Measurements from ENCODE around the gene GALC.

DNA sequence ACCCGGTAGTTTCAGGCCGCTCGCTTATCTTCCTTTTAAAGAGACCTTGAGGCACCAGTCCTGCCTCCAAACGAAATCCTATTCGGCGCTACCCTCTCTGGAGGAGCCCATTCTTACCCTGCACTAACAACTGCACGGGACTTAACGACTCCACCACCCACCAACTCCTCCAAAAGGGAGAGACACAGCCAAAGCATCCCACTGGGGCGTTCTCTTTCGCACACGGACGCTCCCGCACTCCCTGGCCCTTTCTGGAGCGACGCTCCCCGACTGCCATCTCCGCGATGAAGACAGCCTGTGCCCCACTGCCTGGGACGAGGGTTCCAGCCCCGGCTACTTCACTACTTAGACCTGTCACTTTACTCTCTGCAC lies 650 bp downstream of the GALC start:
- TF ChIP-seq, protein P1, sequence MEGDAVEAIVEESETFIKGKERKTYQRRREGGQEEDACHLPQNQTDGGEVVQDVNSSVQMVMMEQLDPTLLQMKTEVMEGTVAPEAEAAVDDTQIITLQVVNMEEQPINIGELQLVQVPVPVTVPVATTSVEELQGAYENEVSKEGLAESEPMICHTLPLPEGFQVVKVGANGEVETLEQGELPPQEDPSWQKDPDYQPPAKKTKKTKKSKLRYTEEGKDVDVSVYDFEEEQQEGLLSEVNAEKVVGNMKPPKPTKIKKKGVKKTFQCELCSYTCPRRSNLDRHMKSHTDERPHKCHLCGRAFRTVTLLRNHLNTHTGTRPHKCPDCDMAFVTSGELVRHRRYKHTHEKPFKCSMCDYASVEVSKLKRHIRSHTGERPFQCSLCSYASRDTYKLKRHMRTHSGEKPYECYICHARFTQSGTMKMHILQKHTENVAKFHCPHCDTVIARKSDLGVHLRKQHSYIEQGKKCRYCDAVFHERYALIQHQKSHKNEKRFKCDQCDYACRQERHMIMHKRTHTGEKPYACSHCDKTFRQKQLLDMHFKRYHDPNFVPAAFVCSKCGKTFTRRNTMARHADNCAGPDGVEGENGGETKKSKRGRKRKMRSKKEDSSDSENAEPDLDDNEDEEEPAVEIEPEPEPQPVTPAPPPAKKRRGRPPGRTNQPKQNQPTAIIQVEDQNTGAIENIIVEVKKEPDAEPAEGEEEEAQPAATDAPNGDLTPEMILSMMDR (IDR thresholded peaks at IDR 0.05) = no peak
- no peak for TF ChIP-seq POLR2A (IDR thresholded peaks at IDR 0.05)

Data from adrenal gland (tissue), 5 donors.